Activated naive CD8-positive, alpha-beta T cell treated with anti-CD3 and anti-CD28 coated beads for 36 hours (primary cell): ENCODE data around the gene SCYL1. TPM values are rescaled to one million over a fixed set of nuclear protein-coding genes. Genes with fewer than 3 reads are reported as not detected.

Experiments used
- DNase-seq: peaks from one replicate; pipeline ENCODE4 v3.0.0; 2021
- H3K27ac Mint-ChIP-seq: one replicate; pipeline ENCODE4 v1.8.0; 2022; ENCODE audit warnings: mild to moderate bottlenecking, moderate library complexity, mixed read lengths
- H3K27me3 Mint-ChIP-seq: one replicate; pipeline ENCODE4 v1.8.0; 2022; ENCODE audit warnings: mild to moderate bottlenecking, mixed read lengths
- H3K36me3 Mint-ChIP-seq: one replicate; pipeline ENCODE4 v1.8.0; 2021; ENCODE audit warnings: mild to moderate bottlenecking, mixed read lengths
- H3K4me1 Mint-ChIP-seq: one replicate; pipeline ENCODE4 v1.8.0; 2021; ENCODE audit warnings: mixed read lengths
- H3K4me3 Mint-ChIP-seq: one replicate; pipeline ENCODE4 v1.8.0; 2022; ENCODE audit warnings: mild to moderate bottlenecking, moderate library complexity, mixed read lengths
- H3K9me3 Mint-ChIP-seq: one replicate; pipeline ENCODE4 v1.8.0; 2022; ENCODE audit warnings: mixed read lengths
- total RNA-seq, 2 experiments: library from RNA; stranded (reverse); gene quantifications; one replicate each; pipeline ENCODE4 v1.2.3, GENCODE V29; 2021

Gene SCYL1
- total RNA-seq, 2 experiments from 2014 or later: 70.5 to 80.3 TPM

DNA sequence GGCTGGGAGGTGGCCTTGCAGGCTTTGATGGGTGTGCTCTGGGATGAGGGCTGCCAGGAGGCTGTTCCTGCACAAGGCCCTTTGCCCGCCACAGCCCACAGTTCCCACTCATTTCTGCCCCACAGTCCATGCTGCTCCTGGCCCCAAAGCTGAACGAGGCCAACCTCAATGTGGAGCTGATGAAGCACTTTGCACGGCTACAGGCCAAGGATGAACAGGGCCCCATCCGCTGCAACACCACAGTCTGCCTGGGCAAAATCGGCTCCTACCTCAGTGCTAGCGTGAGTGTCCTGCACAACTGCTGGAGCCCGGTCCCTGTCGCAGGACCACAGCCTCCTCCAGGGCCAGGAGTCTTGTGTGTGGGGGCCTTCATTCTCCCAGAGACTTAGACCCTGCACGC, 10.2 kb downstream of the SCYL1 start:
- H3K36me3 Mint-ChIP-seq: peaks cover 5% of the 10 kb centered on the region
- no peaks in the 10 kb centered on the region for H3K27me3 Mint-ChIP-seq
- H3K9me3 Mint-ChIP-seq: no peaks in the 10 kb centered on the region
- H3K4me3 Mint-ChIP-seq: no peak overlapping the region
- peak overlapping the region; percentile 9 for H3K27ac Mint-ChIP-seq
- DNase-seq: no peak
- H3K4me1 Mint-ChIP-seq: peaks cover 2% of the 10 kb centered on the region

DNA sequence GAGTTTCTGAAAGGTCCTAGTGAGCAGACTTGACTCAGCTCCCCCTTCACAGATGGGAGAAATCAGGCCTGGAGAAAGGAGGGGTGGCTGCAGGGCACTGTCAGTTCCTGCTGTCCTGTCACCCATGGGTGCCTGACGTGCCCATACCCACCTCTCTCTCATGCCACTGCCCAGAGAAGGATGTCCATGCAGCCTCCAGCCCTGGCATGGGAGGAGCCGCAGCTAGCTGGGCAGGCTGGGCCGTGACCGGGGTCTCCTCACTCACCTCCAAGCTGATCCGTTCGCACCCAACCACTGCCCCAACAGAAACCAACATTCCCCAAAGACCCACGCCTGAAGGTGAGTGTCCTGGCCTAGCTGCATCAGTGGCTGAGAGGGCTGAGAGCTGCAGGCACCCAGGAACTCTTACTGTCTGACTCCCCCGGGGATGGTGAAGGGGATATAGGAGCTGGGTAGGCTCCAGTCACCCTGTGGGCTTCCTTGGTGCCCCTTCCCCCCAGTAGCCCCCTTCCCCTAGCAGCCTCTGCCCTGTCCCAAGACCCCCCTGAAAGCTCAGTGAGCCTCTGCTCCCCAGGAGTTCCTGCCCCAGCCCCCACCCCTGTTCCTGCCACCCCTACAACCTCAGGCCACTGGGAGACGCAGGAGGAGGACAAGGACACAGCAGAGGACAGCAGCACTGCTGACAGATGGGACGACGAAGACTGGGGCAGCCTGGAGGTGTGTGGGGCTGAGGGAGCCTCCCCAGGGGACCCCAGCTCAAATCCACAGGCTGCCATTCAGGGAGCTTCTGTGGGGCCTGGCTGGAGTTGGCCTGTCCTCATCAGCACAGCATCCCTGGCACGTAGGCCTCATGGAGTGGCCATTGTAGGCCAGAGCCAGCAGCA, 11.8 kb downstream of the SCYL1 start:
- no peaks in the 10 kb centered on the region for H3K9me3 Mint-ChIP-seq
- no peak for DNase-seq
- no peaks in the 10 kb centered on the region for H3K27me3 Mint-ChIP-seq
- H3K4me1 Mint-ChIP-seq: peaks cover 3% of the 10 kb centered on the region
- H3K4me3 Mint-ChIP-seq: no peak overlapping the region
- H3K36me3 Mint-ChIP-seq: peaks cover 3% of the 10 kb centered on the region
- H3K27ac Mint-ChIP-seq: peak overlapping the region; percentile 7

DNA sequence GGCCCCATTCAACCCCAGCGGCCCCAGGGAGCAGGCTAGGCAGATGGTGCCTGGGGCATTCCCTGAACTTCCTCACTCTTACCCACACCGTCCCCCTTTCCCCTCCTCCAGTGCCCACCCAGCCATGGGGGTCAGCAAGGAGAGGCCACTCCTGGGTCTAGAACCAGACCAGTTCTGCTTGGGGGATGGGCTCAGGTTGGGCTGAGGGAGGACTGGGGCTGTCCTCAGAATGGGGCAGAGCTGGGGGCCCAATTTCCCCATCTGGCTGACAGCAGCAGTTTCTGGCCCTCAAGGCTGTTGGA, 12.4 kb downstream of the SCYL1 start:
- Mint-ChIP-seq H3K9me3 (no peaks in the 10 kb centered on the region), H3K27ac (no peak overlapping the region), H3K4me1 (peaks cover 7% of the 10 kb centered on the region), H3K4me3 (no peak overlapping the region), H3K36me3 (peaks cover 3% of the 10 kb centered on the region), H3K27me3 (no peaks in the 10 kb centered on the region)
- no peak for DNase-seq

DNA sequence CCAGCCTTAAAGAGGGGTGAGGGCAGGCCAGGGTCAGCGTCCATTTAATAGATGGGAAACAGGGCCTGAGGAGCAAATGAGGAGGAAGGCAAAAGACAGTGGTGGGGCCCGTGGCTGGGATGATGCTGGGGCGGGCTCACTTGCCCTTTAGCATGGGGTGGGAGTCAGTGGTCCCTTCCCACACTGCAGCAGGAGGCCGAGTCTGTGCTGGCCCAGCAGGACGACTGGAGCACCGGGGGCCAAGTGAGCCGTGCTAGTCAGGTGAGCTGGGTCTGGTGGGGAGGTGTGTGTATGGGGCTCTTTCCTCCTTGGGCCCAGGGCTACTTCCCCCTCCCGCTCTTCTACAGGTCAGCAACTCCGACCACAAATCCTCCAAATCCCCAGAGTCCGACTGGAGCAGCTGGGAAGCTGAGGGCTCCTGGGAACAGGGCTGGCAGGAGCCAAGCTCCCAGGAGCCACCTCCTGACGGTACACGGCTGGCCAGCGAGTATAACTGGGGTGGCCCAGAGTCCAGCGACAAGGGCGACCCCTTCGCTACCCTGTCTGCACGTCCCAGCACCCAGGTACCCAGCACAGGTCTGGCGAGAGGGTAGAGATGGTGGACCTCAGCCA, 12.8 kb downstream of the SCYL1 start:
- Mint-ChIP-seq H3K27me3 (no peaks in the 10 kb centered on the region), H3K9me3 (no peaks in the 10 kb centered on the region), H3K27ac (no peak overlapping the region), H3K4me1 (peaks cover 7% of the 10 kb centered on the region), H3K4me3 (no peak overlapping the region), H3K36me3 (peaks cover 3% of the 10 kb centered on the region)
- no peak for DNase-seq

DNA sequence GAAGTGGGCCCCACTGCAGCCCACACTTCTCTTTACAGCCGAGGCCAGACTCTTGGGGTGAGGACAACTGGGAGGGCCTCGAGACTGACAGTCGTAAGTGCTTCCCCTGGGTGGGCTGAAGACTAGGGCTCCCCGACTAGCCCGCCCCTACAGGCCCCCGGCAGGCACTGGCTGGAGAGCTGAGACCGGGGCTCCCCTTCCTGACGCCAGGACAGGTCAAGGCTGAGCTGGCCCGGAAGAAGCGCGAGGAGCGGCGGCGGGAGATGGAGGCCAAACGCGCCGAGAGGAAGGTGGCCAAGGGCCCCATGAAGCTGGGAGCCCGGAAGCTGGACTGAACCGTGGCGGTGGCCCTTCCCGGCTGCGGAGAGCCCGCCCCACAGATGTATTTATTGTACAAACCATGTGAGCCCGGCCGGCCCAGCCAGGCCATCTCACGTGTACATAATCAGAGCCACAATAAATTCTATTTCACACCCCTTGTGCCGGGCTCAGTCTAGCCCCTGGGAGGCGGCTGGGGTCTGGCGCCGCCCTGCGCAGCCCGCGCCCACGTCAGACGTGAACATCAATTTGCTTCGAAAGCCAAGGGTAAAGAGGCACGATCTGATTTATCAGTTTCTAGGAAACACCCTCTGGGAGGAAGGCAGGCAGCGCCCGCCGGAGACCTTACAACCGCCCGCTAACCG, 13.5 kb downstream of the SCYL1 start:
- no peaks in the 10 kb centered on the region for H3K36me3 Mint-ChIP-seq
- peak overlapping the region; percentile 29 for H3K4me3 Mint-ChIP-seq
- H3K4me1 Mint-ChIP-seq: peaks cover 7% of the 10 kb centered on the region

DNA sequence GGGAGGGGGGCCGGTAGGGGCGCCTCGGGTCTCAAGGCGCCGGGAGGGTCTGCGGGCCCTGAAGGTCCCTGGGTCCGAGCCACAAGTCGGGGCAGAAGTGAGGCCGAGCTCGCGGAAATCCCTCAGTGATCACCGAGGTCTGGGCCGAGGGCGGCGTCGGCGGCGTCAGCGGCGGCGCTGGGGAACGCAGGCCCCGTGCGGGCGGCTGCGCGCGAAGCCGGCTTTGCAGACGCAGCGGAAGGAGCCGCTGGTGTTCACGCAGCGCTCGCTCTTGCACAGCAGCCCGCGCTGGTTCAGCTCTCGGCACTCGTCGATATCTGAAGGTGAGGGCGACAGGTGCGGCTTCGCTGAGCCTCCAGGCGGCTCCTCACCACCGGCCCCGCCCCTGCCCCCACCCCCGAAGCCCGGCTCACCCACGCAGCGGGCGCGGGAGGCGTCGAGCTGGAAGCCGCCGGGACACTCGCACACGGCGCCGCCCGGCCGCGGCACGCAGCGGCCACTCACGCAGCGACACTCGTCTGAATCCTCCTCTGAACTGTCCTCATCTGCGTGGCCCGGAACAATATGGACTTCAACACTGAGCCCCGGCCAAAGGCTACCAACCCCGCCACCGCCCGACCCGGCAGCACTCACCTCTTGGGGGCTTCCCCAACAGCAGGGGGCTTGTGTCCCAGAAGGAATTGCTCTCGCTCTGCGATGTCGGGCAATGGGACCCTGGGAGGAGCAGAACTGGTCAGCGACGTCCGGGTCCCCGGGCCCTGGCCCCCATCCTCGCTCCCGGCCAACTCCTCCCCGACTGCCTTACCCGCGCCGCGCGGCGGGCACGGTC, 14.2 kb downstream of the SCYL1 start:
- H3K9me3 Mint-ChIP-seq: no peaks in the 10 kb centered on the region
- peaks cover 7% of the 10 kb centered on the region for H3K4me1 Mint-ChIP-seq
- no peaks in the 10 kb centered on the region for H3K27me3 Mint-ChIP-seq
- H3K4me3 Mint-ChIP-seq: peak overlapping the region; percentile 10
- peaks cover 1% of the 10 kb centered on the region for H3K36me3 Mint-ChIP-seq
- DNase-seq: no peak
- H3K27ac Mint-ChIP-seq: no peak overlapping the region

More for the DNA sequence above, 13.5 kb downstream of the SCYL1 start:
- Mint-ChIP-seq H3K27me3 (no peaks in the 10 kb centered on the region), H3K9me3 (no peaks in the 10 kb centered on the region), H3K27ac (no peak overlapping the region)
- no peak for DNase-seq

DNA sequence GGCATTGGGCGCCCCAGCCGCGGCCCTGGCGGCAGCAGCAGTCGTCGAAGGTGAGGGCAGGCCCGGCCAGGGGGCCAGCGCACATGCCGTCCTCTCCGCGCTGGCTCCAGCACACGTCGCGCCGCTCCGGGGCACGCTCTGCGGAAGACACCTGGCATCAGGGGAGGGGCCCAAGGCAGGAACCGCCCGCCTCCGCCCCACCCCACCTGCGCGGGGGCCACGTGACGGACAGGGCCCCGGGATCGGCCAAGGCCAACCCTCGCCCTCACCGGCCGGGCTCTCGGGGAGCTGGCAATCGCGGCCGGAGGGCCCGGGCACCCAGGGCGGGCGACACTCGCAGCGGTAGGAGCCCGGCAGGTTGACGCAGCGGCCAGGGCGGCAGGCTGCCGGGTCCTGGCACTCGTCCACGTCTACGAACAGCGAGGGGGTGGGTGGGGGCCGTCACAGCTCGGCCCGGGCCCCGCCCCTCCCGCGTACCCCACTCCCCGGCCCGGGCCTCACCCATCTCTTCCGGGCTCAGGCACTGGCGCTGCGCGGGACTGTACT, 14.9 kb downstream of the SCYL1 start:
- Mint-ChIP-seq H3K9me3 (no peaks in the 10 kb centered on the region), H3K27me3 (no peaks in the 10 kb centered on the region), H3K4me3 (peak overlapping the region; percentile 83), H3K36me3 (peaks cover 1% of the 10 kb centered on the region), H3K27ac (peak overlapping the region; percentile 85), H3K4me1 (peaks cover 7% of the 10 kb centered on the region)
- DNase-seq: no peak

DNA sequence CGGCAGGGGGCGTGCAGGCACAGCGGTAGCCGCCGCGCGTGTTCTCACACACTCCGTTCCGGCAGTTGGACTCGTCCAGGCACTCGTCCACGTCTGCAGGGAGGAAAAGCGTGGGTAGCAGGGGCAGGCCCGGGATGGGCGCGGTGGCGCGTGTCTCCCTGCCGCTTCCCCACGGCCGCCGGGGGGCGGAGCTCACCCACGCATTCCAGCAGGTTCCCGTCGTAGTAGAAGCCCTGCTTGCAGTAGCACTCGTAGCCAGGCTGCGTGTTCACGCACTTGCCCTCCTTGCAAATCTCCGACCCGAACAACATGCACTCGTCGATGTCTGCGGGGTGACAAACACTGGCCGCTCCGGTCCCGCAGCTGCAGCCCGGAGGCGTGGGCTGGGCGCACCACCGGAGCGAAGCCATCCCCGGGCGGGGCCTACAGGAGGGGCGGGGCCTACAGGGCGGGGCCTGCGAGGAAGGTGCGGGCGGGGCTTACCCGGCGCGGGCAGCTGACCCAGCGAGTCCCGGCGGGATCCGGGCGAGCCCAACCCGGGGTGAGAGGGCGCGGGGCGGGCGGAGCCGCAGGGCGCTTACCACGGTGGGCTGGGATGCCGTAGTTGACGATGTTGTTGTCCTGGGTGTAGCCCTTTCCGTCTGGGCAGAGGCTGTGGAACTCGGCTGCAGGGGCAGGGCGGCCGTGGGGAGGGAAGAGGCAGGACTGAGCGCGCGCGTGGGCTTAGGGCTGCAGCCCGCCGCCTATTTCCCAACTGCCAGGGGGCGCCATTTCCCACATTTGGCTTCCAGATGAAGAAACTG, 15.6 kb downstream of the SCYL1 start:
- Mint-ChIP-seq H3K4me3 (peak overlapping the region; percentile 83), H3K4me1 (peaks cover 10% of the 10 kb centered on the region), H3K36me3 (peaks cover 1% of the 10 kb centered on the region), H3K9me3 (no peaks in the 10 kb centered on the region), H3K27ac (peak overlapping the region; percentile 85), H3K27me3 (no peaks in the 10 kb centered on the region)
- peak; percentile 93 for DNase-seq

DNA sequence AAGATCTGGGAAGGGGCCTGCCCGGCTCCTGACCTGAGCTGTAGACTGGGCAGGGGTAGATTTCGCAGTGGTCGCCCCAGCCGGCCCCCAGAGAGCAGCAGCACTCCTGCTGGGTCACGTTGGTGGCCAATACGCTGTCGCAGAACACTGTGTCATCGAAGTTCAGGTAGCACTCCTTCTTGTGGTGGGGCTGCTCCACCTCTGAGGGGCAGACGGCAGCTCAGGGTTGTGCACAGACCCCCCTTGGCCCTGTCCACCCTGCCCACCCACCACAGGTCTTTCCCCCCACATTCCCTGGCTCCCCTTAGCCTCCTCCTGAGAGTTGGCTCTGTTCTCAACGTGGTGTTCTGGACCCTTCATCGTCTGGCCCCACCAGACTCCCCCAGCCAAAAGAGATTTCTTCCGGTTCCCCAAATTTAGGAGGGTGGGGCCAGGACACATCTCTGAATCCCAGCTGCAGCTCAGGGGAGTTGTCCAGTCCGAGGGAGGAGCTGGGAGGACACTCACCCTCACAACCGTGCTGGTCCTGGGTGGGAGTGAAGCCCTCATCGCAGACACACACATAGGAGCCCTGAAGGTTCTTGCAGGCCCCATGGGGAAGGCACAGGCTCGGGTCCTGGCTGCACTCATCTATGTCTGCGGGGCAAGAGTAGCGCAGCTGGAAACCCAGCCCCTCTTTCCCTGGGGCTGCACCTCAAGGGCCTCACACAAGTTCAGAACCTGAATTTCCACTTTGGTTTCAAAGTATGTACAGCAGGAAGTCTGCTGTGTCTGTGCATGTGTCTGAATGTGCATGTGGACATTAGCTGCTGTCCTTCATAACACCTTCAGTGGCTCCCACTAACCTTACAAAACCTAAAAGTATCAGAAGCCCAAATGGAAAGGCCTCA, 16.5 kb downstream of the SCYL1 start:
- no peaks in the 10 kb centered on the region for H3K27me3 Mint-ChIP-seq
- peaks cover 16% of the 10 kb centered on the region for H3K4me1 Mint-ChIP-seq
- H3K4me3 Mint-ChIP-seq: peak overlapping the region; percentile 83
- H3K27ac Mint-ChIP-seq: peak overlapping the region; percentile 74
- H3K36me3 Mint-ChIP-seq: peaks cover 1% of the 10 kb centered on the region
- no peak for DNase-seq
- H3K9me3 Mint-ChIP-seq: no peaks in the 10 kb centered on the region

DNA sequence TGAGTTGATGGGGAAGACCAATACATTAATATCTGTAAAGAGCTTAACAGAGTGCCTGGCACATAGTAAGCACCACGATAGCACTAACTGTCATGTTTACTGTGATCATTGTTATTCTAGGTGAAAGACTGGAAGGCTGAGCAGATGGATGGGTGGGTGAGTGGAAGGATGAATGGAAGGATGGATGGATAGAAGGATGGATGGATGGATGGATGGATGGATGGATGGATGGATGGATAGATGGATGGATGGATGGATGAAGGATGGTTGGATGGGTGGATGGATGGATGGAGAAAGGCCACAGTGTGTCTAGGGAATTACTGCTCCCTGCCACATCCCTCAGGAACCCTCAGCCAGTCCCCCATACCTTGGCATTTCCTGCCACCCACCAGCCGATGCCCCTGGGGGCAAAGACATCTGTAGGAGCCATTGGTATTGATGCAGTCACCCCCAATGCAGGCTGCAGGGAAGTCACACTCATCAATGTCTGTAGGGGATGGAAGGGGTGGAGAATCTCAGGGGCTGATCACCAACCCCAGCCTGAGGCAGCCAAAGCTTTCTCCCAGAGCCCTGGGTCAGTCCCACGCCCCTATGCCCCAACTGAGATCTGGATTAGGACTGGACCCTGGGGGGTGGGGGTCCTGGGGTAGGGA, 18.0 kb downstream of the SCYL1 start:
- Mint-ChIP-seq H3K9me3 (no peaks in the 10 kb centered on the region), H3K36me3 (peaks cover 3% of the 10 kb centered on the region), H3K4me1 (peaks cover 24% of the 10 kb centered on the region), H3K4me3 (no peak overlapping the region), H3K27me3 (no peaks in the 10 kb centered on the region), H3K27ac (no peak overlapping the region)
- no peak for DNase-seq

DNA sequence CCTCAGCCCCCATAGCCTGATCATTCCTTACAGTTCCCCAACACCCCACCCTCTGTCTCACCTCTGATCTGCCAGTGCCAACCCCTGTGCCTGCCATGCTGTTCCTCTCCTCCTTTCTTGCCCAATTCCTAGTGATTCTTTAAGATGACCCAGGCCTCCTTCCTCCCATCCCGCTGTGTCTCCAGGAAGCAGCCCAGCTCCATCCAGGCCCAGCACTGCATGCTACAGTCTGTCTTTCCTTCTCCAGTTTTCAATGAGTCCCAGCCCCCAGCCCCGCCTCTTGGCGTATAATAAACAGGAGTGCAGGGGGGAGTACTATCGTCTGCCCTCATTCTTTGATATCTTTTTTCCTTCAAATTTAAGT, 21.0 kb downstream of the SCYL1 start:
- Mint-ChIP-seq H3K27me3 (no peaks in the 10 kb centered on the region), H3K4me3 (peak overlapping the region; percentile 76), H3K9me3 (no peaks in the 10 kb centered on the region), H3K36me3 (peaks cover 15% of the 10 kb centered on the region), H3K4me1 (peaks cover 35% of the 10 kb centered on the region), H3K27ac (peak overlapping the region; percentile 80)
- DNase-seq: no peak

DNA sequence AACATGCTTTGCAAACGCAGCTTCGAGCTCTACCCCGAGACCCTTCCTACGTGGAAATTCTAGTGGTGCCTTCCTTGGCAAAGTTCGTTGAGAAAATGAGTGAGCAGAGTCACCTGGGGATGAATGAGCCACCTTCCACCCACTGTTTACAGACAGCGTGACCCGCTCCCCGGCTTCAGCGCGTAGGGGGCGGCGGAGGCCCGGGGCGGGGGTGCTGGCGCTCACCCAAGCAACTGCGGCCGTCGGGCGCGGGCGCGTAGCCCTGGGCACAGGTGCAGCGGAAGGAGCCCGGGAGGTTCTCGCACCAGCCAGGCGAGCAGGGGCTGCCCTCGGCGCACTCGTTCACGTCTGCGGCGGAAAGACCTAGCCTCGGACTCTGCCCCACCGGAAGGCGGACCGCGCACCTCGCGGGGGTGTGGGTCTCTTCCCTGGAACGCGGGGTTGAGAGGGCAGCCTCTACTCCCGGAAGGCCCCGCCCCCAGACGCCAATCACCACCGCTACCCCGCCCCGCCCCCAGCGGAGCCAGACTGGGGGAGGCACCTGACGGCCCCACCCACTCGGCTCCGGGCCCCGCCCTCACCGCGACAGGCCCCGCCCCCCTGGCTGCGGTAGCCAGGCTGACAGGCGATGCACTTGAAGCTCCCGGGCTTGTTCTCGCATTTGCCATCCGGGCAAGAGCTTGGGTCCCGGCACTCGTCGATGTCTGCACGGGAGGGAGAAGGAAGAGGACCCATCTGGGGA, 21.5 kb downstream of the SCYL1 start:
- Mint-ChIP-seq H3K36me3 (peaks cover 17% of the 10 kb centered on the region), H3K4me1 (peaks cover 33% of the 10 kb centered on the region), H3K4me3 (peak overlapping the region; percentile 76), H3K9me3 (no peaks in the 10 kb centered on the region), H3K27ac (peak overlapping the region; percentile 80), H3K27me3 (no peaks in the 10 kb centered on the region)
- peak; percentile 98 for DNase-seq
